ENCODE measurements around the gene STARD8. TPM values are rescaled to one million over a fixed set of nuclear protein-coding genes. Genes with fewer than 3 reads are reported as not detected.

Gene STARD8
- total and polyA plus RNA-seq, 10 donors, result 1.9 to 35.2 (median 20.4) TPM

DNA sequence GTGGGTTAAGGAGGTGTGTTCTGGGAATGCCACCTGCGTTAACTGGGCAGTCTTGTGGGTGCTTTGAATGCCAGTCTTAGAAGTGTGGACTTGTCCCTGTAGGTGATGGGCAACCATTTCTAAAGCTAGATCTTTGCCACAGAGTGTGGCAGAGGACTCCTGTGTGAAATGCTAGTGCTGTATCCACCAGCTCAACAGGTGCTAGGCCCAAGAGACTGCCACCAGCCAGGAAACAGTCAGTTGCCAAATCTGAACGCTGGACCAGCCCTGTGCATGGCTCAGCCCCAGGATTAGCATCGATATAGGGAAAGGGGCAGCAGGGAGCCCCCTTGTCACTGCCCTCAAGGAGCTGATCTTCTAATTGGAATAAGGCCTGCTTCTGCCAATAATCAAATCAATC lies 35.3 kb downstream of the STARD8 start:
- Histone ChIP-seq H3K4me3 (no peak overlapping the region), H3K36me3 (no peaks in the 10 kb centered on the region), H3K4me1 (peaks cover 0 to 39% (median 17%) of the 10 kb centered on the region in 6 donors), H3K27ac (peak overlapping the region in 2 of 8 donors; percentile 59 to 78), H3K27me3 (replicated peaks in 1 of 7) (peaks cover 0 to 11% (median 0%) of the 10 kb centered on the region in 7 donors), H3K9me3 (no peaks in the 10 kb centered on the region)
- 69 to 90% (median 77%) methylated on average over 3 of the region's 3 CpGs for WGBS, 5 donors
- intact Hi-C loops (cut with DNase I; ENCODE audit: low total_unique reads), result no loop called here
- TF ChIP-seq POLR2AphosphoS5 (IDR thresholded peaks at IDR 0.05) (no peak), POLR2A (IDR thresholded peaks at IDR 0.05) (no peak)
- TF ChIP-seq, protein P1, sequence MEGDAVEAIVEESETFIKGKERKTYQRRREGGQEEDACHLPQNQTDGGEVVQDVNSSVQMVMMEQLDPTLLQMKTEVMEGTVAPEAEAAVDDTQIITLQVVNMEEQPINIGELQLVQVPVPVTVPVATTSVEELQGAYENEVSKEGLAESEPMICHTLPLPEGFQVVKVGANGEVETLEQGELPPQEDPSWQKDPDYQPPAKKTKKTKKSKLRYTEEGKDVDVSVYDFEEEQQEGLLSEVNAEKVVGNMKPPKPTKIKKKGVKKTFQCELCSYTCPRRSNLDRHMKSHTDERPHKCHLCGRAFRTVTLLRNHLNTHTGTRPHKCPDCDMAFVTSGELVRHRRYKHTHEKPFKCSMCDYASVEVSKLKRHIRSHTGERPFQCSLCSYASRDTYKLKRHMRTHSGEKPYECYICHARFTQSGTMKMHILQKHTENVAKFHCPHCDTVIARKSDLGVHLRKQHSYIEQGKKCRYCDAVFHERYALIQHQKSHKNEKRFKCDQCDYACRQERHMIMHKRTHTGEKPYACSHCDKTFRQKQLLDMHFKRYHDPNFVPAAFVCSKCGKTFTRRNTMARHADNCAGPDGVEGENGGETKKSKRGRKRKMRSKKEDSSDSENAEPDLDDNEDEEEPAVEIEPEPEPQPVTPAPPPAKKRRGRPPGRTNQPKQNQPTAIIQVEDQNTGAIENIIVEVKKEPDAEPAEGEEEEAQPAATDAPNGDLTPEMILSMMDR (IDR thresholded peaks at IDR 0.05 in 8 of 11, conservative IDR thresholded peaks at IDR 0.05 in 3 of 11), result no peak
- DNase-seq, result no peak

DNA sequence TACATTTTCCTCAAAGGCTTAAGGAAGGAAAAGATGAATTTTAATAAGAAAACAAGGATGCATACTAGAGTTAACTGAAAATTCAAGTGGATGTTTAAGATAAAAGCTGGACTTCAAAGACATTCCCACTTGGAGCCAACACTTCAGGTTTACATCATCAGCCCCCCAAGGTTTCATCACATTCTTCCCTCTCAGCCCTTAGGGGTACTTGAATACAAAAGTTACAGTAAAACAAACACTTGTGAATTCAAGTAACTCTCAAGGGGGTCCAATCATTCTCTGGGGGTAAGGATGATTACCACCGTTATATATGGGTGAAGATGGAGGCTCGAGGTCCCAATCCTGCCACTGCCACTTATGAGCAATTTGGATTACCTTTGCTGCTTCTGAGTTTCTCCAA lies 36.1 kb downstream of the STARD8 start:
- TF ChIP-seq POLR2AphosphoS5 (IDR thresholded peaks at IDR 0.05), result no peak
- Histone ChIP-seq H3K36me3 (no peaks in the 10 kb centered on the region), H3K27ac (peak overlapping the region in 5 of 8 donors; percentile 9 to 78 (median 69)), H3K4me1 (peaks cover 0 to 39% (median 17%) of the 10 kb centered on the region in 6 donors), H3K9me3 (no peaks in the 10 kb centered on the region), H3K27me3 (replicated peaks in 1 of 7) (peaks cover 0 to 13% (median 0%) of the 10 kb centered on the region in 7 donors), H3K4me3 (no peak overlapping the region)
- intact Hi-C loops (cut with DNase I; ENCODE audit: low total_unique reads), result no loop called here
- DNase-seq, result no peak
- 64 to 87% (median 77%) methylated on average over 2 of the region's 2 CpGs for WGBS, 5 donors

DNA sequence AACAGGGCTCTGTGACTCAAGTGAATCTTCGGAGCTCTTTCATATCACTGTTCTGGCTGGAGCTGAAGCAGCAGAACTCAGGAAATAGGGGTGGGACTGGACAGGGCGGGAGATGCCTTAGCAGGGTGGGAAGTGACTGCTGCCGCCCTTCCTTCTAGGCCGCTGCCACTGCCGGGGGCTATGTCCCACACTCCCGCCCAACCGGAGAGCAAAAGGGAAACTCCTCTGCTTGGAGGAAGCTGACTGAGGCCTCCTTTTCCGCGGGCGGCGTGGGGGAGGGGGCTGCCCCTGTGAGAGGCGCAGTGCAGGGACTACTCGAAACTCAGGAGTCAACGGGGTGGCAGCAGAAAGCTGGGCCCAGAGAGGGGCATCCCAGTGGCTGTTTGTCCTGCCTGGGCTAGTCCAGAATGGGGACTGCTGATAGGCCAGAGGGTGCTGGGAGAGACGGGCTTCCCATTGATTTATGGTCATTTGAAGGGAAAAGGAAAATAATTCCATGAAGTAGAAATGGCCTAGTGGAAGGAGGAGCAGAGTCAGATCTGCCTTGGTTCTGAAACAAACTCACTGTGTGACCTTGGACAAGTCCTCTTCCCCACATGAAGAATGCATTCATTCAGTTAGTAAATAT lies 36.9 kb downstream of the STARD8 start:
- H3K27ac ChIP-seq, result peak overlapping the region in 7 of 8 donors; percentile 9 to 78 (median 59)
- peaks cover 0 to 39% (median 17%) of the 10 kb centered on the region in 6 donors for H3K4me1 ChIP-seq
- TF ChIP-seq POLR2A (IDR thresholded peaks at IDR 0.05) (no peak), POLR2AphosphoS5 (IDR thresholded peaks at IDR 0.05) (peak; percentile 51 to 71 (median 69))
- TF ChIP-seq, protein P1 (IDR thresholded peaks at IDR 0.05 in 8 of 11, conservative IDR thresholded peaks at IDR 0.05 in 3 of 11), result no peak
- H3K27me3 ChIP-seq (replicated peaks in 1 of 7), result peaks cover 0 to 13% (median 0%) of the 10 kb centered on the region in 7 donors
- WGBS, 5 donors, result 3 to 29% (median 11%) methylated on average over 12 to 15 of the region's 15 CpGs
- H3K9me3 ChIP-seq, result no peaks in the 10 kb centered on the region
- intact Hi-C loops (cut with DNase I; ENCODE audit: low total_unique reads), result no loop called here
- H3K36me3 ChIP-seq, result no peaks in the 10 kb centered on the region
- no peak overlapping the region for H3K4me3 ChIP-seq
- DNase-seq, result peak; percentile 89

DNA sequence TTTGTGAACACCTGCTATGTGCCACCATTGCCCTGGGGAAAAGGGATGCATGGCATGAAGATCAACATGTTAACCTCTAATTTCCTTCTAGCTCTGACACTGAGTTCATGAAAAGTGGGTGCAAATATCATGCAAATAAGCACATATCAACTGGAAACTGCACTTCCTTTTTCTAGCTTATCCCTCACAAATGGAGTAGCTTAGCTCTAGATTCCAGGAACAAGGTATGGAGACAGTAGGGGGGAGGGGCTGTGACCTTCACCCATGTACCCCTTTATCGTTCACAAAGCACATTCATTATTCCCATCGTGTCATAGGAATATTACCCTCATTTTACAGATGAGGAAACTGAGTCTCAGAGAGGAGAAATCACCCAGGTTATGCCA lies 37.4 kb downstream of the STARD8 start:
- H3K4me1 ChIP-seq, result peaks cover 0 to 39% (median 17%) of the 10 kb centered on the region in 6 donors
- intact Hi-C loops (cut with DNase I; ENCODE audit: low total_unique reads), result no loop called here
- H3K9me3 ChIP-seq, result no peaks in the 10 kb centered on the region
- peak overlapping the region in 6 of 8 donors; percentile 9 to 78 (median 64) for H3K27ac ChIP-seq
- H3K36me3 ChIP-seq, result no peaks in the 10 kb centered on the region
- TF ChIP-seq POLR2A (IDR thresholded peaks at IDR 0.05) (no peak), POLR2AphosphoS5 (IDR thresholded peaks at IDR 0.05) (no peak)
- TF ChIP-seq, protein P1 (IDR thresholded peaks at IDR 0.05 in 8 of 11, conservative IDR thresholded peaks at IDR 0.05 in 3 of 11), result no peak
- H3K4me3 ChIP-seq, result no peak overlapping the region
- no peak for DNase-seq
- WGBS, 5 donors, result 54 to 73% (median 69%) methylated on average over 2 of the region's 2 CpGs
- H3K27me3 ChIP-seq (replicated peaks in 1 of 7), result peaks cover 0 to 13% (median 0%) of the 10 kb centered on the region in 7 donors
